Epithelial cell of esophagus (primary cell): Measurements from ENCODE around the gene ARHGAP10.

Source experiments
- DNase-seq: peaks from one replicate; pipeline ENCODE4 v3.0.0; 2010; ENCODE audit warnings: low read depth
- H3K4me3 ChIP-seq: 2 replicates; pipeline ENCODE4 v1.5.1; 2011; ENCODE audit warnings: mild to moderate bottlenecking, low read length, control low read depth
- TF ChIP-seq, protein P1 (sequence below): IDR thresholded peaks from 2 replicates; pipeline ENCODE4 v1.5.1; 2011; ENCODE audit warnings: low read depth, mild to moderate bottlenecking, low read length, control low read depth, inconsistent platforms; ENCODE audit not compliant: insufficient read depth; ENCODE audit errors: missing control alignments

Gene ARHGAP10

DNA sequence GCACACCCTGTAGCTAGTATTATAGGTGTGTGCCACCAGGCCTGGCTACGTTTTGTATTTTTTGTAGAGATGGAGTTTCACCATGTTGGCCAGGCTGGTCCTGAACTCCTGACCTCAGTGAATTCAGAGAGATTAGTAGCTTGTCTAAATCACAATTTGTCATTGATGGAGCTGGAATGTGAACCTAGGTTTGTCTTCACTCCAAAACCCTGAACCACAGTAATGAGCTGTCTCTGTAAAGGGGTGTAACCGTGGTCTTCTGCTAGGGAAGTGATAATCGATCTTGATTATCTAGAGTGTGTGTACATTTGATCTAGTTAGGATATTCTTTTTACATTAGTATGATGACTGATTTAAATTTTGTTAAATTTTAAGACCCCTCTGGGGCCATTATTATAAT lies 8.3 kb downstream of the ARHGAP10 start:
- no peak for DNase-seq
- TF ChIP-seq, protein P1, sequence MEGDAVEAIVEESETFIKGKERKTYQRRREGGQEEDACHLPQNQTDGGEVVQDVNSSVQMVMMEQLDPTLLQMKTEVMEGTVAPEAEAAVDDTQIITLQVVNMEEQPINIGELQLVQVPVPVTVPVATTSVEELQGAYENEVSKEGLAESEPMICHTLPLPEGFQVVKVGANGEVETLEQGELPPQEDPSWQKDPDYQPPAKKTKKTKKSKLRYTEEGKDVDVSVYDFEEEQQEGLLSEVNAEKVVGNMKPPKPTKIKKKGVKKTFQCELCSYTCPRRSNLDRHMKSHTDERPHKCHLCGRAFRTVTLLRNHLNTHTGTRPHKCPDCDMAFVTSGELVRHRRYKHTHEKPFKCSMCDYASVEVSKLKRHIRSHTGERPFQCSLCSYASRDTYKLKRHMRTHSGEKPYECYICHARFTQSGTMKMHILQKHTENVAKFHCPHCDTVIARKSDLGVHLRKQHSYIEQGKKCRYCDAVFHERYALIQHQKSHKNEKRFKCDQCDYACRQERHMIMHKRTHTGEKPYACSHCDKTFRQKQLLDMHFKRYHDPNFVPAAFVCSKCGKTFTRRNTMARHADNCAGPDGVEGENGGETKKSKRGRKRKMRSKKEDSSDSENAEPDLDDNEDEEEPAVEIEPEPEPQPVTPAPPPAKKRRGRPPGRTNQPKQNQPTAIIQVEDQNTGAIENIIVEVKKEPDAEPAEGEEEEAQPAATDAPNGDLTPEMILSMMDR, result no peak
- H3K4me3 ChIP-seq, result no peak overlapping the region

DNA sequence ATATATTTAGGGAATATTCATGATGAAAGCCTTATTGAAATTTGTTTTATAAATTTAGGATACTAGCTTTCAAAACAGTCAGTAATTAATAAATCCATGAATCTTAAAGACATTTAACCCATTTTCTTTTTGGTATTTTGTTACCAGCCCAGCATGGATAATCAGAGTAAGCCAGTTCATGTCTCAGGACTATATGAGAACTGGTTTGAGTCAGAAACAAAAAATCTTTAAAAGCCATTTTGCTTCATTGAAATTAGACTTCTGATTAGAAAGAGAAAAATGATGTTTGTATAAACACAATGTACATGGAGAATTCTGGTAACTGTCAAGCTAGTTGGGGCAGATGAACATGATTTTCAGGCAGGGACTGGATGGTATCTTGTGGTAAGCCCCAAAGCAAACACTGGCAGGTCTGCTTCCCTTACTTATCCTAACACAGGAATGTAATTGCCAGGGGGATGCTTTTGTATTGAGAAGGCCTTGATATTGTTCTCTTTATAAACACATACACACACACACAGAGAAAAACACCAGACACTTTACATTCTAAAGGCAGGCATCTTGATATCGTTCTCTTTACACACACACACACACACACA lies 9.4 kb downstream of the ARHGAP10 start:
- TF ChIP-seq, protein P1, result no peak
- no peak overlapping the region for H3K4me3 ChIP-seq
- peak; percentile 43 for DNase-seq

DNA sequence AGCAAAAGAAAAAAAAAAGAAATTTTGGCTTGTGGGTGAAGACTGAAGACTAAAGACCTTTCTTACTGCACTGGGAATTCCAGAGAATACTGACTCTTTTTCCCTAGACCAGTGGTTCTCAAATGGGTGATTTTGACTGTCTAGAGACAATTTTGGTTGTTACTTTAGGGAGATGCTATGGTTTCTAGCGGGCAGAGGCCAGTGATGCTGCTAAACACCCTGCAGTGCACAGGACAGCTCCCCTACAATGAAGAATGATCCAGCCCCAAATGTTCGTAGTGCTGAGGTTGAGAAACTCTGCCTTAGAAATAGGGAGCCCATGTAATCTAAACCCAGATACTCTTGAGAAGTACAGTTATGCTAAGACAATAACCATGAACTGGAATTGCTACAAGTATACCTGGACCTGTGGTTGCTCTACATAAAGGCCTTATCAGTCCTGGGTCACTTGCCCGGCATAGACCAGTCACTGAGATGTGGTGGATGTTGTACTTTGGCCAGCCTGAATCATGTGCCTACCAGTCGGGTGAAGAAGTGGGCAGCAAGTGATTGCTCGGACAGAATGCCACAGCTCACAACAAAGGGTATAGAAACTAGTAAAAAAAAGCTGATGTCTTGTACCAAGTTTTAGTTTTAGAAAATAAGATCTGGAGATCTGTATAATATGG lies 16.0 kb downstream of the ARHGAP10 start:
- TF ChIP-seq, protein P1, result no peak
- no peak overlapping the region for H3K4me3 ChIP-seq
- no peak for DNase-seq

DNA sequence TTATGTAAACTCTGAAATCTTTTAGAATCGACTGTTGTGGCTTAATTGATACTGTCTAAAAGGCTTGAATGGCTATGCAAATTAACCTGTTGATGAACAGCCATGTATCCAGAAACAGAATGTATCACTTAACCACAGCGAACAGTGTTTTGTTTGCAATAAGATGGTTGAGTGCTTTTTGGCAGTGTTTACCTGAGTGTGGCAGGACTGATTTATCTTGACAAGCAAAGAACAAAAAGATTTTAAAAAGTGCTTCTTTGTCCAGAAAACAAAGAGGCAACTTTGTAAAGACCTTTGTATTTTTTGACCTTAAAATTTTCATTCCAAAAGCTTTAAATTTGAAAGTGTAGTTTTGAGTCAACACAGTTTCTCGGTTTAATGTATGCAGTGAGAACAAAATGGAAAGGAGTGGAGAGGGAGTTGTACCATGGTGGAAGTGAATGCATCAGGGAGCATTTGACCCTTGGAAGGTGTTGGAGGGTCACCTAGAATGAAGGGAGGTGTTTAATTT lies 18.0 kb downstream of the ARHGAP10 start:
- DNase-seq, result no peak
- TF ChIP-seq, protein P1, result no peak
- H3K4me3 ChIP-seq, result no peak overlapping the region

DNA sequence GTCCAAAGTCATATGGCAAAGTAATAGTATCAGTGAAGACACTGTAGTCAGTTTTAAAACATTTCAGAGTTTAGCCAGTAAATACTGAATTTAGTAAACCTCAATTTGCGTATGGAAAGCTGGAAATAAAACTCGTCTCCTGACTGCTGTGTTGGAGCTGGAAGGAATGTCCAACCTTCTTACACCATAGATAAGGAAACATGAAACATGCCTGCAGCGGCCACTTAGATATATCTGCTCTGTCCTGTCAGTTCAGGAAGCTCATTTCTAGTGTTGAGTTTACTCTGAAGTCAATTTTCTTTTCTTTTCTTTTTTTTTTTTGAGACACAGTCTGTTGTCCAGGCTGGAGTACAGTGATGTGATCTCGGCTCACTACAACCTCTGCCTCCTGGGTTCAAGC lies 21.2 kb downstream of the ARHGAP10 start:
- TF ChIP-seq, protein P1, result no peak
- H3K4me3 ChIP-seq, result no peak overlapping the region
- no peak for DNase-seq

DNA sequence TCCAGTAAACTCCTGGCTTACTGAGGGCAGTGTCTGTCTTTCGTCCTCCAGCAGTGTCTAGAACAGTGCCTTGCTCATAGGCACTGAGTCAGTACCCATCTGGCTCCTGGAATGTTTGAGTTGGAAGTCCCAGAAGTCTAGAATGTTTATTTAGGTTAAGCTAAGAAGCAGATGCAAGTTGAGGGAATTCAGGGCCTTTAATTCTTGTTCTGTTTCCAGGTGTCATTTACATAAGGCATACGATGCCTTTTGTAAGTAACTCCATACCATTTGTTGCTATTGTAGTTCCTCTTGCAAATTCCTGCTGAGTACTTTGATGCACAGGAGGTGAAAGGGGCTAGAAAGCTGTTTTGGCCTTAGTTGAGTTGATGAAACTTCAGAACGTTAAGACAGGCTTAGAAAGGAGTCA lies 22.2 kb downstream of the ARHGAP10 start:
- peak; percentile 70 for DNase-seq
- no peak overlapping the region for H3K4me3 ChIP-seq
- TF ChIP-seq, protein P1, result no peak
